ENCODE measurements around the gene IGFN1.
"Not testable (repeated sequence)": the region's sequence is repeated elsewhere in the genome, so short reads cannot be mapped to it uniquely, and the experiment has no call there.

Gene IGFN1

GRCh38 chr1:201190624-201191051 lies at the start of gene IGFN1:
Gene IGFN1, plus strand, starts transcription at chr1:201190824. Its CDS starts 2,470 bp downstream, at chr1:201193294.
- no peak for DNase-seq

DNA sequence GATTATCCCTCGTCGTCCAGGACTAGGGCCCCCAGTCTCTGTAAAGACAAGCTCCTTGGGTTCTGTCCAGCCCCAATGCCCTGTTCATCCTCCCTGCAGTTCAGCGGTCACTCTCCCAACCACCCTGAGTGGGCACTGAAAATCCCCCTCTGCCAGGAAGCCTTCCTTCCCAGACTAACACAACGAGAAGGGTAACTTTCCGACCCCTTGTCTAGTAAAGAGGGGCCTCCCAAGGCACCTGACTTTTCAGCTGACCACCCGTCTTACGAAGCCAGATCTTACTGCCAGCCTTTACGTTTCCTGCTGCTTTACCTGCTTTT lies 49.7 kb upstream of the IGFN1 start:
- DNase-seq, result no peak

GRCh38 chr1:201141418-201141817 lies 49.2 kb upstream of the IGFN1 start:
- DNase-seq, result no peak

- no peak for DNase-seq
Observed at GRCh38 chr1:201142011-201142848, 48.4 kb upstream of the IGFN1 start.

DNA sequence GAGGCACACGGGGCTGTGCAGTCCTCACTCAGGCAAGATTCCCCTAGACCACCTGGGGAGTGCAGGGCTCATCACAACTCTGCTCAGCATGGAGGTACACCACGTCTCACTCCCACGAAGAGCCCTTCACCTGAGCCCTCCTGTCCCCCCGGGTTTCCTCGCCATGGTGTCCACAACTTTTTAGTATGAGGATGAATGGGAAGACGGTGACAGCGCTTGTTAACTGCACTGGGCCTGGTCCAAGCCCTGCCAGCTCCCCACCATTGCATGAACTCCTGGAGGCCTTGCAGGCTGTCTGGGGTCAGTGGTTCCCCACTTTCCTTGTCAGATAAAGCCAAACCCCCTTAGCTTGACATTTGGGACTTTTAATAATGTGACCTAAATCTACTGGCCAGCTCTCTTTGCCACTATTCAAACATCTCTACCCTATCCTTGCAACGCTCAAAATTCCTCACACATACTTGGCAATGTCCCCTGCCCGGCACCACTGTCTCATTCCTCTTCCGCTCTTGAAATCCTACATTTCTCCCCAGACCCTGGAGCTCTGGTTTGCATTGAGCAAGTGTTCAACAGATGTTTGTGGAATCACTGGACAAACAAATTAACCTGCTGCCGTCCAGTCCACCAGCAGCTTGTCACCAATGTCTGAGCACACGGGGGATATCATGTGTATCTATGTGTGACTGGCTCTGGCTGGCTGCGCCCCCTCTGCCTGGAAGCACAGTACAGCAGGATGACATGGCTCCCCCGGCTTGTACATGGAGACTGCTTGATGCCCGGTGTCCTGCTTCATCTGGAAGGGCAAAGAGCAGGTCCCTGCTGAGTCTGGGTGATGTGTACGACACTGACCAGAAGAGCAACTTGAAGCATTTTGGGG lies 47.5 kb upstream of the IGFN1 start:
- no peak for DNase-seq

GRCh38 chr1:201143726-201144635 lies 46.6 kb upstream of the IGFN1 start:
- DNase-seq, result no peak

GRCh38 chr1:201144701-201145100 lies 45.9 kb upstream of the IGFN1 start:
- no peak for DNase-seq

DNA sequence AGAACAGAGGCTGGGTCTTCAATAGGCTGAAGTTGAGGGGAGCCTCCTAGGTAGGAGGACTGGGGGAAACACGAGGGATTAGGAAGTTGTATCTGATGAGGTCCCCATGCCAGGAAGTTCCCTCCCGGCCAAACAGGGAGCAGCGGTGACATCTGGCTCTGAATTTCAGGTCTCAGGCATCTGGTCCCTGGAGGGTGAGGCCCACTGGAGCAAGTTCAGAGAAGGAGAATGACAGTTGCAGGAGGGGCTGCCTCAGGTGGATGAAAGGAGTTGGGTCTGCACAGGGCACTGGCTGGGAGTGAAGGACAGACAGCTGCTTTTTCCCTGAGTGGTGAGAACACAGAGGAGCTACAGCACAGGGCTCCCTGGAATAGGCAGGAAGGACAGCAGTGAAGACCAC lies 45.5 kb upstream of the IGFN1 start:
- DNase-seq, result no peak

DNA sequence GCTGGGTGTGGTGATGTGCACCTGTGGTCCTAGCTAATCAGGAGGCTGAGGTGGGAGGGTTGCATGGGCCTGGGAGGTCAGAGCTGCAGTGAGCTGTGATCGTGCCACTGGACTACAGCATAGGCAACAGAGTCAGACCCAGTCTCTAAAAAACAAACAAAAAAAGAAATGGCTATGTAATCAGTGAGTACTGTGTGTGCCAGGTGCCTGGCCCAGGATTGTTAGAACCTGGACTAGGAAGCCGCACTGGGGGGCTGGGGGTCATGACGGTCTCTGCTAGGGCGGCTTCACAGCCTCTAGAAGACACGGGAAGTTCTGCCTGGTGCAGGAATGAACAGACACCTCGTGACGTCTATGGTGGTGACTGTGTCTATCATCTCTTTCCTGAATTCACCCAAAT lies 44.8 kb upstream of the IGFN1 start:
- no peak for DNase-seq

DNA sequence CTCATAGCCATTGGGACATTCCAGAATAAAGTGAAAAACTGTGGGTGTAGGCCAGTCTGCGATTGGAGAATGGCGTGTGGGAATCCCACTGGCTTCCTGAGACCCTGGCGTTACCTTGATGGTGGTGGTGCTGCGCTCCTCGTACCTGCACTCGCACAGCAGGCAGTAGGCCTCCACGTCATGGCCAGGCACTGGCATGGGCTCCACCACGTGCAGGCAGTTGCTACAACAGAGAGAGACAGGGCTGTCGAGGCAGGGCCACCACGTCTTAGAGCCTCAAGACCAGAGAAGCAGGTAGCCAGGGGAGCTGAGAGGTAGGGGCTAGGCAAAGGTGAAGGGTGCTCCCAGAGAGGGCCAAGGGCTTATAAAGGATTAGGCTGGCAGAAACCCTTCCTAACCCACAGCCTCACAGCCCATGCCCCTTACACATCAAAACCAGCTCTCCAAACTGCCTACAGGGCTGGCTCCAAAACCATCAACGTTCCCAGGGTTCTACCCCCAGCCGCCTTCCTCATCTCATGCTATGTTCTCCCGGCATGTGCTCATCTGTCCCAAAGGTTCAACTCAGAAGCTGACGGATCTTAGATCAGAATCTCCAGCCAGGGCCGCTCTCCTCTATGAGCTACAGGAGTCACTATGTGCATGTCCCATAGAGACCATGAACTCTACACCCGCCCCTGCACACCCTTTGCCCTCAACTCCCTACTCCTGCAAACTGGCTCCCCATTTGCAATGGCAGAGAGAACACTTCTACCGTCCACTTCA lies 43.8 kb upstream of the IGFN1 start:
- DNase-seq, result no peak

DNA sequence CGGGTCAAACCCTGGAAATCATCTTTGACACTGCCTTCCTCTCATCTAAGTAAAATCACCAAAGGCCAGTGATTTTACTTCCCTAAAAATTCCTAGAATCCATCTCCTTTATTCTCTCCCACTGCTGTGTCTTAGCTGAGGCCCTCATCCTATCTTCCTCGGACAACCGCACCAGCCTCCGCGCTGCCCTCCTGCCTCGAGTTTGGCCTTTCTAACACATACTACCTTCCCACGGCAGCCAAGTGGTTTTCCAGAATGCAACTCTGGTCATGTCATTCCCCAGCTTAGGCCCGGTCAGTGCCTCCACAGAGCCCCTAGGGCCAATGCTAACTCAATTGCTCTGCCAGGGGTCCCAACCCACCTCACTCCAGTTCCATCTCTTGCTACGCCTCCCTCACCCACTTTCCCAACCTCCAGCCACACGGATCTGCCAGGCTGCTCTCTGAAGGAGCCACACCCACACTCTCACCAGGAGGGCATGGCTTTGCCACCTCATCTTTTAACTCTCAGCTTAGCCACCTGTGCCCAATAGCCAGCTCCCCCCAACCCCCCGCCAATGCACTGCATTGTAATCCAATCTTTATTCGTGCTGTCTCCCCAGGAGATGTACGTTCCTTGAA lies 43.1 kb upstream of the IGFN1 start:
- DNase-seq, result no peak

DNA sequence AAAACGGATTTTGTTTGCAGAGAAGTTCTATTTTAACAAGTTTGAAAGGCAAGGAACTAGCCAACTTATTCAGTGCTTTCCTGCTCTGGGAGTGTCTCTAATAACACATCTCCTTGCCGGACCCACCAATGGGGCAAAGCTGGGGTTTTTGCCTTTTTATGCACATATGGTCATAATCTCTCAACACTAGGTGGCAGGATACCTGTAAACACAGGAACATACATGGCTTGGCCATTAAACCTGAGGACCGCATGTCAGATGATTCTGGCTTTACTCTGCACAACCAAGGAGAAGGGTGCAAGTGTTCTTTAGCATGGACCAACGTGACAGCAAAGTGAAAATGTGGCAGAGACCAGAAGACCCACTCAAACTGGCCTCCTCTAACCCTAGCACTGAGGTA lies 41.2 kb upstream of the IGFN1 start:
- DNase-seq, result peak; percentile 10

- no peak for DNase-seq
Observed at GRCh38 chr1:201153474-201154388, 36.9 kb upstream of the IGFN1 start.

GRCh38 chr1:201154389-201155165 lies 36.0 kb upstream of the IGFN1 start, which contains the start of gene TMEM9:
Gene TMEM9, minus strand, starts transcription at chr1:201154474. Its CDS starts 551 bp downstream, at chr1:201153923.
- peak; percentile 86 for DNase-seq

- no peak for DNase-seq
Observed at GRCh38 chr1:201155354-201155753, 35.3 kb upstream of the IGFN1 start.

- no peak for DNase-seq
Observed at GRCh38 chr1:201156346-201156745, 34.3 kb upstream of the IGFN1 start.

- no peak for DNase-seq
Observed at GRCh38 chr1:201156819-201157218, 33.8 kb upstream of the IGFN1 start.

DNA sequence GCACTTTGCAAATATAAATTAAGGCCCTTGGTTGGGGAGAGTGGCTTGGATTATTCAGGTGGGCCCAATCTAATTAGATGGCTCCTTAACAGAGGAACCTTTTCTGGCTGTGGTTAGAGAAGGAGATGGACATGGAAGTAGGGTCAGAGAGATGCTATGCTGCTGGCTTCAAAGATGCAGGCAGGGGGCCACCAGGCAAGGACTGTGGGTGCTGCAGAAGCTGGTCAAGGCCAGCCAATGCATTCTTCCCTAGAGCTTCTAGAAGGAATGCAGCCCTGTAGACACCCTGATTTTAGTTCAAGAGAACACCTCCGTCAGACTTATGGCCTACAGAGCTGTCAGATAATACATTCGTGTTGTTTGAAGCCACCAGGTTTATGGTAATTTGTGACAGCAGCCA lies 32.7 kb upstream of the IGFN1 start:
- no peak for DNase-seq

DNA sequence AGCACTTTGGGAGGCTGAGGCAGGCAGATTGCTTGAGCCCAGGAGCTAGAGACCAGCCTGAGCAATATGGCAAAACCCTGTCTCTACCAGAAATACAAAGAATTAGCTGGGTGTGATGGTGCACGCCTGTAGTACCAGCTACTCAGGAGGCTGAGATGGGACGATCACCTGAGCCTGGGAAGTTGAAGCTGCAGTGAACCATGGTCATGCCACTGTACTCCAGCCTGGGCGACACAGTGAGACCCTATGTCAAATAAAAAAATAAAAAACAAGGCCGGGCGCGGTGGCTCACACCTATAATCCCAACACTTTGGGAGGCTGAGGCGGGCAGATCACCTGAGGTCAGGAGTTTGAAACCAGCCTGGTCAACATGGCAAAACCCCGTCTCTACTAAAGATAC lies 27.6 kb upstream of the IGFN1 start:
- not testable (repeated sequence) for DNase-seq

- DNase-seq, result no peak
Observed at GRCh38 chr1:201163707-201164106, 26.9 kb upstream of the IGFN1 start.

Data from DMS 273 treated with DMSO at 0.1 percent for 48 hours (cell line).